Measurements from ENCODE around the gene TNMD.

TNMD gene

DNA sequence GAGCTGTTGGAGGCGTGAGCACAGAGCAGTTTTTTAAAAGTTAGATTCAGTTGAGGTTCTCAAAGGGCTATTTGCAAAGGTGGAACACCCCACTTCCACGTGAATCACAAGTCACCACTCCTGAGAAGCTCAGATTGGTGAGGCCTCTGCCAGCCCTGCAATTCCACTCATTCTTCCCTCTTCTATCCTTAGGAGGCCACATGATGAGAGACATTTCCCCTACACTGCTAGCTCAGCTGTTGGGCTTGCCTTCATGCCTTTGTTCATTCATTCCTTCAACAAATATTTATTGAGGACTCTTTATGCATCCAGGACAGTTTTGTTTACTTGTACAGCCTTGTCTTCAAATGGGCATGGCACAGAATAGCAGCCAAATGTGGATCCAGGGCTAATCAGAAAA lies 63.0 kb downstream of the TNMD start:
- no peak for DNase-seq (ENCODE audit: low read depth in 1 of 2, low spot score in 1 of 2)
- TF ChIP-seq GABPA (IDR thresholded peaks at IDR 0.05; ENCODE audit: low read depth) = no peak
- TF ChIP-seq, protein P1, sequence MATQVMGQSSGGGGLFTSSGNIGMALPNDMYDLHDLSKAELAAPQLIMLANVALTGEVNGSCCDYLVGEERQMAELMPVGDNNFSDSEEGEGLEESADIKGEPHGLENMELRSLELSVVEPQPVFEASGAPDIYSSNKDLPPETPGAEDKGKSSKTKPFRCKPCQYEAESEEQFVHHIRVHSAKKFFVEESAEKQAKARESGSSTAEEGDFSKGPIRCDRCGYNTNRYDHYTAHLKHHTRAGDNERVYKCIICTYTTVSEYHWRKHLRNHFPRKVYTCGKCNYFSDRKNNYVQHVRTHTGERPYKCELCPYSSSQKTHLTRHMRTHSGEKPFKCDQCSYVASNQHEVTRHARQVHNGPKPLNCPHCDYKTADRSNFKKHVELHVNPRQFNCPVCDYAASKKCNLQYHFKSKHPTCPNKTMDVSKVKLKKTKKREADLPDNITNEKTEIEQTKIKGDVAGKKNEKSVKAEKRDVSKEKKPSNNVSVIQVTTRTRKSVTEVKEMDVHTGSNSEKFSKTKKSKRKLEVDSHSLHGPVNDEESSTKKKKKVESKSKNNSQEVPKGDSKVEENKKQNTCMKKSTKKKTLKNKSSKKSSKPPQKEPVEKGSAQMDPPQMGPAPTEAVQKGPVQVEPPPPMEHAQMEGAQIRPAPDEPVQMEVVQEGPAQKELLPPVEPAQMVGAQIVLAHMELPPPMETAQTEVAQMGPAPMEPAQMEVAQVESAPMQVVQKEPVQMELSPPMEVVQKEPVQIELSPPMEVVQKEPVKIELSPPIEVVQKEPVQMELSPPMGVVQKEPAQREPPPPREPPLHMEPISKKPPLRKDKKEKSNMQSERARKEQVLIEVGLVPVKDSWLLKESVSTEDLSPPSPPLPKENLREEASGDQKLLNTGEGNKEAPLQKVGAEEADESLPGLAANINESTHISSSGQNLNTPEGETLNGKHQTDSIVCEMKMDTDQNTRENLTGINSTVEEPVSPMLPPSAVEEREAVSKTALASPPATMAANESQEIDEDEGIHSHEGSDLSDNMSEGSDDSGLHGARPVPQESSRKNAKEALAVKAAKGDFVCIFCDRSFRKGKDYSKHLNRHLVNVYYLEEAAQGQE (IDR thresholded peaks at IDR 0.05; ENCODE audit: insufficient replicate concordance, low read depth) = no peak
- TF ChIP-seq, protein P2, sequence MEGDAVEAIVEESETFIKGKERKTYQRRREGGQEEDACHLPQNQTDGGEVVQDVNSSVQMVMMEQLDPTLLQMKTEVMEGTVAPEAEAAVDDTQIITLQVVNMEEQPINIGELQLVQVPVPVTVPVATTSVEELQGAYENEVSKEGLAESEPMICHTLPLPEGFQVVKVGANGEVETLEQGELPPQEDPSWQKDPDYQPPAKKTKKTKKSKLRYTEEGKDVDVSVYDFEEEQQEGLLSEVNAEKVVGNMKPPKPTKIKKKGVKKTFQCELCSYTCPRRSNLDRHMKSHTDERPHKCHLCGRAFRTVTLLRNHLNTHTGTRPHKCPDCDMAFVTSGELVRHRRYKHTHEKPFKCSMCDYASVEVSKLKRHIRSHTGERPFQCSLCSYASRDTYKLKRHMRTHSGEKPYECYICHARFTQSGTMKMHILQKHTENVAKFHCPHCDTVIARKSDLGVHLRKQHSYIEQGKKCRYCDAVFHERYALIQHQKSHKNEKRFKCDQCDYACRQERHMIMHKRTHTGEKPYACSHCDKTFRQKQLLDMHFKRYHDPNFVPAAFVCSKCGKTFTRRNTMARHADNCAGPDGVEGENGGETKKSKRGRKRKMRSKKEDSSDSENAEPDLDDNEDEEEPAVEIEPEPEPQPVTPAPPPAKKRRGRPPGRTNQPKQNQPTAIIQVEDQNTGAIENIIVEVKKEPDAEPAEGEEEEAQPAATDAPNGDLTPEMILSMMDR (IDR thresholded peaks at IDR 0.05; ENCODE audit: insufficient read depth, low read length) = no peak
- TF ChIP-seq POLR2AphosphoS5 (IDR thresholded peaks at IDR 0.05; ENCODE audit: low read depth) = no peak
- no peak for TF ChIP-seq SPI1 (IDR thresholded peaks at IDR 0.05; ENCODE audit: borderline replicate concordance, low read depth)
- Histone ChIP-seq H3K27me3 (ENCODE audit: insufficient read depth, poor library complexity, severe bottlenecking) (no peaks in the 10 kb centered on the region), H3K4me3 (replicated peaks; ENCODE audit: insufficient read depth, low read length) (no peak overlapping the region), H3K27ac (replicated peaks) (no peak overlapping the region)

DNA sequence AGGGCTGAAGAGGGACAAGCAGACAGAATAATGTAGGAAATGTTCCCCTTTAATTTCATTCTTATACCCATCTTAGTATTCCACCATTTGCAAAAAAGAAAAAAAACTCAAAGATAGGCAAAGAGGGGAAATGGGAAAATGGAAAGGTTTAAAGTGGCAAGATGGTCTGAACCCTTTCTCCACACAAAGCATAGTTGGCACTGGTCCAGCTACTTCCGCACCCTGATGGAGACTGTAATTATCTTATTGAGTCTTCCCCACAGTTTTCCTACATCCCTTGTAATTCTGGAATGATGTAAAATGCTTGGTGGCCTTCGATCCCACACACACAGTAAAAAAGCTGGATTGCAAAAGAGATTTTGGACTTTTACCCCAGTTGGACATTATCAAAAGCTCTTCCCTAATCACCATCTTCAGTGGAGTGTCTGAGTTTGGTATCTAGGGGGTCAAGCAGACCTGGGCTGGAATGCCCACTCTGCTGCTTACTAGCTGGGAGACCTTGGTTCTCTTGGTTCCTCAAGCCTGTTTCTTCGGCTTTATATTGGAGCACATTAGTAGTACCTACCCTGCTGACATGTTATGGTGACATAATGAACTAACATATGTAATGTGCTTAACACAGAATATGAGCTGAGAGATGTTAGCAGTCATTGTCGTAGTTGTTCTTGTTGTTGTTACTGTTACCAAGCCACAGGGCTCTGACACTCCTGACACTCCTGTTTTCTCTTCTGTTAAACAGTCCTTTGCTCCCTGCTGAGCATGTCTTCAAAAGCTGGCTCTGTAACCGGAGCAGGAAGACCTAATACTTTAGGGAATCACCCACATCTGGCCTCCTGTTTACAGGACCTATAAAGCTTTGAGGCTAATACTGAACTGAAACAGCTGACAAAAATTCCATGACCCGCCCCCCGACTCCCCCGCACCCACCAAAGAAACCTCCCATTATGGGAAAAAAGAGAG lies 64.0 kb downstream of the TNMD start:
- DNase-seq (ENCODE audit: low read depth in 1 of 2, low spot score in 1 of 2) = no peak
- Histone ChIP-seq H3K27me3 (ENCODE audit: insufficient read depth, poor library complexity, severe bottlenecking) (no peaks in the 10 kb centered on the region), H3K27ac (replicated peaks) (no peak overlapping the region), H3K4me3 (replicated peaks; ENCODE audit: insufficient read depth, low read length) (no peak overlapping the region)
- TF ChIP-seq, protein P1 (IDR thresholded peaks at IDR 0.05; ENCODE audit: insufficient replicate concordance, low read depth) = no peak
- TF ChIP-seq GABPA (IDR thresholded peaks at IDR 0.05; ENCODE audit: low read depth) (no peak), SPI1 (IDR thresholded peaks at IDR 0.05; ENCODE audit: borderline replicate concordance, low read depth) (no peak), POLR2AphosphoS5 (IDR thresholded peaks at IDR 0.05; ENCODE audit: low read depth) (no peak)
- TF ChIP-seq, protein P2 (IDR thresholded peaks at IDR 0.05; ENCODE audit: insufficient read depth, low read length) = no peak

Data from HL-60 (cell line).